Measurements from ENCODE around the gene EFNA1.

Gene EFNA1, protein sequence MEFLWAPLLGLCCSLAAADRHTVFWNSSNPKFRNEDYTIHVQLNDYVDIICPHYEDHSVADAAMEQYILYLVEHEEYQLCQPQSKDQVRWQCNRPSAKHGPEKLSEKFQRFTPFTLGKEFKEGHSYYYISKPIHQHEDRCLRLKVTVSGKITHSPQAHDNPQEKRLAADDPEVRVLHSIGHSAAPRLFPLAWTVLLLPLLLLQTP

DNA sequence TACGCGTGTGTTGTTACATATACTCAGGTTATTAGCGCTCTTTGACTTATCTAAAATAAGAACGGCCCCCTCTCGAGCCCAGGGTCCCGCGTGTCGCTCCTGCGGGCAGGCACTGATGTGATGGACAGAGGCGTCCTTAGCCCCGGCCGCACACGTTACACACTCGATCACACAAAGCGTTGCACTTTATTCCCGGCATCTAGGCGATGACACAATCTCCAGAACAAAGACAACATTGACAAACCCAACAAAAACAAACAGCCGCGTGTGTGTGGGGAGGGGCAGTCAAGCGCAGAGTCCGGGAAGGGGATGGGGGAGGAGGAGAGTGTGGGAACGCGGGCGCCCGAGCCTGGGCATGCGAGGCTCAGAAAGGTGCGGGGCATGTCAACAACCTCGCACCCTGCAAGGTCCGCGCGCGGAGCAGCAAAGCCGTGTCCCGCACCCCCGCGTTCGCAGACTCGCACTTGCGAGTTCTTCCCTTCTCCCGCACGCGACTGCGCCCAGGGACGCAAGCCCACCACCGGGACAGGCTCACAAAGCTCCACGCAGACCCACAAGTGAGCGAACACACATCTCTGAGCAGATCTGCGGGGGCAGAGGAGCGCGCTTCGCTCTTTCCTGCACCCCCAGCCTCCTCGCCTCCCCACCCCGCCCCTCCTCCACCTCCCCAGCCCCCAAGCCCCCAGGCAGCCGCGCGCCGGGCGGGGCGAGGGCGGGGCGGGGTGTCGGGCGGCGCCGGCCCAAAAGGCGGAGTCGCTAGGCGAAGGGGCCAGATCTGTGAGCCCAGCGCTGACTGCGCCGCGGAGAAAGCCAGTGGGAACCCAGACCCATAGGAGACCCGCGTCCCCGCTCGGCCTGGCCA, at the start of gene EFNA1:
EFNA1 (plus strand) TSS at position 772 of the 862 bp plus-strand sequence. CDS start 102 bp downstream, outside the sequence.
- no peak for DNase-seq

DNA sequence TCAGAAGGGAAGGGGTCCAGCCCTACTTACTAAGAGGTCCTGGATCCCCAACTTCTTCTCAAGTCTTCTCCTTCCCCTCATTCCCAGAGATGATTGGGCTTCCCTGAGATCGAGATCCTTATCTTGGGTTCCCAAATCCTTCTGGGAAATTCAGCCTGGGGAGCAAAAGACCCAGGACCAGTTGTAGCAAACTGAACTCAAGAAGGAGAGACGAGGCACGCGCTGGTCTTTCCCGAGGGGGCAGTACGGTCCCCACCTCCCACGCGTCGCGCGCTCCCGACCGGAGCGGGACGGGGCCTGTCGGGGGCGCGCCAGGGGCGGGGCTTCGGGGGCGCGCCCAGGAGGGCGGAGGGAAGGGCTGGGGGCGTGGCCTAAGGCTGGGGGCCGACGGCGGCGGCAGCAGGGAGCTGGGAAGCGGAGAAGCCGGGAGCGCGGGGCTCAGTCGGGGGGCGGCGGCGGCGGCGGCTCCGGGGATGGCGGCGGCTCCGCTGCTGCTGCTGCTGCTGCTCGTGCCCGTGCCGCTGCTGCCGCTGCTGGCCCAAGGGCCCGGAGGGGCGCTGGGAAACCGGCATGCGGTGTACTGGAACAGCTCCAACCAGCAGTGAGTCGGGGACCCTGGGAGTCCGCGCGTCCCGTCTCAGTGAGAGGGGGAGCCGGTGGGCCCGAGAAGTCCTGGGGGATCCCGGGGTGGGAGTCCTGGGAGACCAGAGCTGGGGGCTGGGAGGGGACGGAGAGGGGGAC, 49.0 kb upstream of the EFNA1 start, which contains the start of gene EFNA3:
EFNA3 (plus strand) TSS at position 369 of the 741 bp plus-strand sequence; CDS start at position 474, 105 bp downstream.
- DNase-seq, result peak; percentile 38

DNA sequence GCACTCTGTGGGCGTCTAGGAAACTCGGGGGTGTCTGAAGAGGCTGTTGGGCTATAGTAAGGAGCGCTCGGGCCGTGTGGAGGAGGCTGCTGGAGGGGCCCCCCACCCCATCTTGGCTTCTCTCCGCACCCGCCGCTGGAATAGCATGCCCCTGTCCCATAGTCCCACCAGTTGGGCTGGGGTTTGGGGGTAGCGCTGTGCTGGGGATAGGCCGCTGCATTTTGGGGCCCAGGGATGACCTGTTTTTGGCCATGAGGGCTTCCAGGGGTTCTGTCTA, 48.5 kb upstream of the EFNA1 start:
- DNase-seq, result no peak

DNA sequence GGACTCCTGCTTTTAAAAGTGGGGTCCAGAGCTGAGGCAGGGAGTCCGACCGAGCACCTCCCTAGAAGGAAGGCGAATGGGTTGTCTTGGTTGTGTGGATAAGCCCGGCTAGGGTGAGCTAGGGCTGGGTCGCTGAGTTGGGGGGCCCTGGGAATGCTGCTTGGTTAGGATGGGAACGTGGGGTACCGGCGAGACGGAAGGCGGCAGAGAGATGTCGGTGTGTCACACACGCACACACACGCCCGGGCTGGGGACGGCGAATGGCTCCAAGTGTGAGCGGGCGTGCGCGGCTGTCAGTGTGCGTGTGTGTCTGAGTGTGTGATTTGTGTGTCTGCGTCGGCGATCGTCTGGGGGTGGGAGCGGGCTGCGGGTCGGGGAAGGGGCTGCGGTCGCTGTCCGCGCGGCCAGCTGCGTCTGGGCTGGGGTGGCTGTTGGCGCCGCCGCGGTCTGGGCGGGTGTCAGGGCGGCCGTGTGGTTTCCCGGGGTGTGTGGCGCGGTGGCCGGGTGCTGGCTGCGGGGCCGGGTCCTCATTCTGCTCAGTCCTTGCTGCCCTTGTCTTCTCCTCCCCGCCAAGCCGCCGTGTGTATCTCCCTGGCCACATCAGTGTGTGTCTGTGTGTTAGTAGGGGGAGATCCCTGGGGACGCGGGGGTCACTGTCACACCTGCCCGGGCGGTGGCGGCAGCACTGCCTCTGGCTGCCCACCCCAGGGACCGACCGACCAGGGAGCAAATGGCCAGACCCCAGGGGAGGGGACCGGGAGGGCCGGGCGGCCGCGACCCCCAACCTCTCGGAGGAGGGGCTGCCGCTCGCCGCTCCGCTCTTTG, 48.0 kb upstream of the EFNA1 start:
- DNase-seq, result no peak

DNA sequence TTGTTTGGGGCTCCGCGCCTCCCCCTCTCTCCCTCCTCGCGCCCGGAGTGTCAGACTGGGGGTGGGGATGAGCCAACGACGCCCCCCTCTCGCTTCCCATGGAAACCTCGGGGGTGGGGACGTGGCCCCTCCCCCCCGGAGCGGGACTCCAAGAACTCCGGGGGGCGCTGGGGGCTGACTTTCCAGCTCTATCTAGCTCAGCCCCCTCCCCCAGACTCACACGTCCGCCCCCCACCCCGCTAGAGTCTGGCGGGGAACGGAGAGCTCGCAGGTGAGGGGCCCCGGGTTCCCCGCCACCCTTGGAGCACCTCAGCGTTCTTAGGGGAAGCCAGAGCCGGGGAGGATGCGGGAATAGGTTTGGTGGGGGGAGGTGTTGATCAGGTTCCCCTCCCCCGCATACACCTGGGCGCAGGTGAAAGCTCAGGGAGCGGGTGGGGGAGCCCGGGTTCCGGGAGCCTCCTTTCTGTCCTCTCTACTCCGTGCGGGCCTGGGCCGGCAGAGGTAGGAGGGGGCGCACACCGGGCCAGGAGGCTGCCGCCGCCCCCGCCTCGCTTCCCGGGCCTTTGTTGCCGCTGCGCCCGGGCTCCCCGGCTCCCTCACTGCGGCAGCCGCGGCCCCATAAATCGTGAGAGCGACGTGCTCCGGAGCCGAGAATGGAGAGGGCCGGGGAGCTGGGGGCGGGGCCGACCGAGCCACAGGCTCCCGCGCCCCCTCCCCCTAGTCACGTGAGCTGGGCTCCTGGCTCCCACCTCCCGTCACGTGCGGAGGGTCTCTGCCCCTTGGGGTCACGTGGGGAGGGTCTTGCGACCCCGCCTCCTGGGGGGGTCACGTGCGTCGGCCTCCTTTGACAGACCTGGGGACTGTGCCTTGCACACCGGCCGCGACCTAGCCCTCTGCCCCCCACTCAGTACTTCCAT, 47.1 kb upstream of the EFNA1 start:
- DNase-seq, result no peak

DNA sequence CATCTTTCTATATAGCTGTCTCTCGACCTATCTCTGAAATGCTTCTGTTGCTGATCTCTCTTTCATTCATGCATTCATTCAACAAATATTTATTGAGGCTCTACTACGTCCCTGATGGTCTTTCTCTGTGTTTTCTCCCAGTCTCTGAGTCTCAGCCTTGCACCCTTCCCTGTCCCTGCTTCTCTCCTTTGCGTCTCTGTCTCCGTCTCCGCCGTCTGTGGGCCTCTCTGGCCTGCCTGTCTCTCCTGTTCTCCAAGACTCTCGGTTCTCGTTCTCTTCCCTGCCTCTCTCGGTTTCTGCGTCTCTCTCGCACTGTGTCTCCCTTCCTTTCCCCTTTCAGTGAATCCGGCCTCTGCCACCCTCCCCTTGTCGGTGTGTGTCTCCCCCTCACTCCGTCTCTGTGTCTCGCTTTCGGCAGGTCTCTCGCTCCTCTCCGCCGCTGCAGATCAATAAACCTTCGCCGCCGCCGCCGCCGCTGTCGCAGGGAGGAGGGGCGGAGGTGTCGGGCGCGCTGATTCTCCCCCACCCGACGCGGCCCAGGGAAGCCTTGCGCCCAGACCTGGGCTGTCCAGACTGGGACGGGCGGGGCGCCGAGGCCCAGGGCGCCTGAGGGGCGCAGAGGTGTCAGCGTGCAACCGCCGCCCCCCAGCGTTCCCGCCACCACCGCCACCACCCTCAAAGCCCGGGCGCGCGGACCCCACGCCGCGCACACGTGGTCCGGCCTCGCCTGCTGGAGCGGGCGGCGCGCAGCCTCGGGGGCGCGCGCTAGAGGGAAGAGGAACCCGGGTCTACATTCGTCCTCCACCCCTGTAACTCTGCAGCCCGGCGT, 46.0 kb upstream of the EFNA1 start:
- DNase-seq, result no peak

DNA sequence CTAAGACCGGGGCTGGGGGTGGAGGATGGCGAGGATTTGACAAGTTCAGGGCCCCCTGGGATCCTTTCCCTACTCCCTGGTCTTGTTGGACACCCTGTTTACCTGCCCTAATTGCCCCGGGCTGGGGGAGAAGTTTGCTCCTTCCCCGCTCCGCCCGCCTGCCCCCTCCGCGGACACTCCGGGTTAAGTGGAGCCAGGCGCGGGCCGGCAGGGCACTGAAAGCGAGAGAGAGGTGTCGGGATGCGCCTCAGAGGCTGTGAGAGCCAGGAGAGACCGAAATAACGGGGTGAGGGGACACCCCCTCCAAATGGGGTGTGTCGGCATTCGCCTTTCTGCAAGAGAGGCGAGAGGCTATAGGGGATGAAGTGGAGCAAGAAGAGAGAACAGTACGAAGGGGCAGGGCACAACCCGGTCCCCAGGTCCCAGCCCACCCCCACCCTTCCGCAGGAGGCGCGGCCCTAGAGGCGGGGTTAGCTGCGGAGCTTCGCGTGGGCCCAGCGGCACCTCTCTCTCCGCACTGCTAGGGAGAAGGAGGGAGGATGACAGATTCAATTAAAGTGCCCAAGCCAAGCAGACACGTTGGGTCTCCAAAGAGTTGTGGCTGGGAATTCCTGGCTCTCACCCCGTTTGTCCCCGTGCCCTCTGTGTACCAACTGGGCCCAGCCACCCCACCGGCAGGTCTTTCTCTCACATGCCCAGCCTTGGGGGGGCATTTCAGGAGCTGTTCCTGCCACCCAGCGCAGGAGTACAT, 45.2 kb upstream of the EFNA1 start:
- no peak for DNase-seq

DNA sequence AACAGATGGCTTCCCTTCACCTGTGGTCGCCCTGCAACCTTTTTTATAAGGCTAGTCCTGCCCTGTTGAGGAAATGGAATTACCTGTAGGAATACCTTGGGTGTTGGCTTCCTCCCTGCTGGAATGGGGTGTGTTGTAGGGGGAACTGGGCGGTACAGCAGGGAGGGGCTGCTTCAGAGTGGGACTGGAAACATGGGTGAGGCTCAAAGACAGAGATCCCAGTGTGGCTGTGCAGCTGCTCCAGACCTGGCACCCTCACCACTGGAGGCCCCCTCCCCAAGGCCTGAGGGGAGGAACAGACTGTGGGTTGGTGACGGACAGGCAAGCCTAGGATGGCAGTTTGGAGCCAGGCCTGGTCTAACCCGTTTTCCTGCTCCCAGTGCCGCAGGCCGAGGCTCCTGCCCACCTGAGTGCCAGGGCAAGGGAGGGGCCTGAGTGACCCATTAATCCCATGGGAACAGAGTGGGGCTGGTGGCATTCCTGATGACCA, 44.6 kb upstream of the EFNA1 start:
- no peak for DNase-seq

DNA sequence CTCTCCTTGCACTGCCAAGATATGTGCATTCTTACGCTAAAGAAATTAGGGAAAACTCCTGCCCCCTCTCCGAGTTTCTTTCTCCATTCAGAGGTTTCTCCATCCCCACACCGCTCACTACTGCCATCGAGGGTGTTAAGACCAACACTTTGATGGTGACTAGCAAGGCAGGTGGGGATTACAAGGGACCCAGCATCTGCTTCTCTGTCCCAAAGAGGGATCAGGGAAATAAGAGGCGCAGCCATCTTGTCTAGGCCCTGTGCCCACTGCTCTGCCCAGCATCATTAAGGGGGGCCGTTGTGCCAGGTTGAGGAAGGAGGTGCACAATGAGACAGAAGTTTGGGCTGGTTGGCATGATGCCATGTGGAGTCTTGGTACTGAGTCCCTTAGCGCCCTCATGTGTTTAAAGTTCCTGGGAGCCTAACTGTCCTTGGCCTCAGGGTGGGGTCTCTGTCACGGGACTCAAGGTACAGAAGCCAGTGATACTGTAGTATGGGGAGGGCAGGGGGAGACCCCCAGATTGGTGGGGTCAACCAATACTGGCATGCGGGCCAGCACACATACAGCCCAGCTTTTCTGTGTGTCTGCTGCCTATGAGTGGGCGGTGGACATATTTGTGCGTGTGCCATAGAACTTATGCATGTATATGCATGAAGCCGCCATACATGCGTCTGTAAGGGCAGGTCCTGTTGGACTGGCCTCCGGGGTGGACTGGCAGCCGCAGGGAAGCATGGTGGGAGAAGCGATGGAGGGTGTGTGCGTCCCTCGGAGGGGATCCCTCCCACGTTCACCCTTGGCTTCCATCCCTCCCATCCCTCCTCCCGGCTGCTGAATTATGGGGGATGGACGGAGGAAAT, 43.6 kb upstream of the EFNA1 start:
- no peak for DNase-seq

DNA sequence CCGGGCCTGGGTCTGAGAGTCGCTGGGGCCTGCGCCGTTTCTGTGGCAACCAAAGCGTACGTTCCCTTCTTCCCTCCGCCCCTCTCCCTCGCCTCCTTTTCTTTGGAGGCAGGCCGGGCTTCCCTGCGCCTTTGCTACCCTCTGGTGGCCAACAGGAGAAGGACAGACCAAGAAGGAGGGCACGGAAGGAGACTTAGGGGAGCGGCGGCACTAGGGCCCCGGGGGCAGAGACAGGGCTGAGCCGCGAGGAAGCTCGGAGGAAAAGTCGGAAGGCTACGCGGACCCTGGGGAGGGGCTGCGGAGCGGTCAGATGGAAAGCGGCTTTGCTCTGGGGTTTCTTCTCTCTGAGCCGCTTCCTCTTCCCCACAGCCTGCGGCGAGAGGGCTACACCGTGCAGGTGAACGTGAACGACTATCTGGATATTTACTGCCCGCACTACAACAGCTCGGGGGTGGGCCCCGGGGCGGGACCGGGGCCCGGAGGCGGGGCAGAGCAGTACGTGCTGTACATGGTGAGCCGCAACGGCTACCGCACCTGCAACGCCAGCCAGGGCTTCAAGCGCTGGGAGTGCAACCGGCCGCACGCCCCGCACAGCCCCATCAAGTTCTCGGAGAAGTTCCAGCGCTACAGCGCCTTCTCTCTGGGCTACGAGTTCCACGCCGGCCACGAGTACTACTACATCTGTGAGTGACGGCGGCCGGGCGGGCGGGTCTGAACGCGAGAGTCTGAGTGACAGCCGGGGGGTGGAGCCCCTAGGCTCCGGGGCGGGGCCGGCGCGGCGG, 42.8 kb upstream of the EFNA1 start:
- peak; percentile 88 for DNase-seq

DNA sequence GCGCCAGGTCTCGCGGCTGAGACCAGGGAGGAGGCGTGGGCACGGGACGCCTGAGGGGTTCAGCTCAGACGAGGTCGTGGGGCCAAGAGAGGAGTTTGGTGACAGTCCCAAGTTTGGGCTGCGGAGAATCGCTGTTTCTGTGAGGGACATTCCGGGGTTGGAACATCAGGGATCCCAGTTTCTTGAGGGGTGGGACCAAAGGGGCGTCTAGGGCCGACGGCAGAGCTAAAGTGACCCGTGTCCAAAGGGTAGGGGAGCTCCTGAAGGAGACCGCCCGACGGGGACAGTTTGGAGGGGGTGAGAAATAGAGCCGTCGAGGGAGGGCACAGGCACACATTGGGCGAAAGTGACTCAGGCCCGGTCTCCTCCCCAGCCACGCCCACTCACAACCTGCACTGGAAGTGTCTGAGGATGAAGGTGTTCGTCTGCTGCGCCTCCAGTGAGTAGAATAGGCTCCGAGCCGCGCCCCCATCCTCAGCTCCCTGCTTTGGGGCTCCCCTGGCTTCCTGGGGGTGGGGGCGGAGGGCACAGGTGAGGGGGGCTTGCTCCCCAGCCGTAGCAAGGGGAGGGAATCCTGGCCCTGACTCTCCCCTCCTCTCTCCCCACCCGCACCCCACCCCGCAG, 42.1 kb upstream of the EFNA1 start:
- peak; percentile 54 for DNase-seq

DNA sequence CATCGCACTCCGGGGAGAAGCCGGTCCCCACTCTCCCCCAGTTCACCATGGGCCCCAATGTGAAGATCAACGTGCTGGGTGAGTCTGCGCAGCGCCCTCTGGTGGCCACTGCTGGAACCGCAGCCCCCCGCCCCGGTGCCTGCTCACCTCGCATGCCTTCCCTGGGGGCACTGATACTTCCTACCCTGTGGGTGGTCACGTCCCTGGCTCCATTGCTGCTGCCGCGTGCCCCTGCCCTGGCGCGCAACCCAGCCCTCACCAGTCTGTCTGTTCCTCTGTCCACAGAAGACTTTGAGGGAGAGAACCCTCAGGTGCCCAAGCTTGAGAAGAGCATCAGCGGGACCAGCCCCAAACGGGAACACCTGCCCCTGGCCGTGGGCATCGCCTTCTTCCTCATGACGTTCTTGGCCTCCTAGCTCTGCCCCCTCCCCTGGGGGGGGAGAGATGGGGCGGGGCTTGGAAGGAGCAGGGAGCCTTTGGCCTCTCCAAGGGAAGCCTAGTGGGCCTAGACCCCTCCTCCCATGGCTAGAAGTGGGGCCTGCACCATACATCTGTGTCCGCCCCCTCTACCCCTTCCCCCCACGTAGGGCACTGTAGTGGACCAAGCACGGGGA, 41.4 kb upstream of the EFNA1 start:
- peak; percentile 60 for DNase-seq

DNA sequence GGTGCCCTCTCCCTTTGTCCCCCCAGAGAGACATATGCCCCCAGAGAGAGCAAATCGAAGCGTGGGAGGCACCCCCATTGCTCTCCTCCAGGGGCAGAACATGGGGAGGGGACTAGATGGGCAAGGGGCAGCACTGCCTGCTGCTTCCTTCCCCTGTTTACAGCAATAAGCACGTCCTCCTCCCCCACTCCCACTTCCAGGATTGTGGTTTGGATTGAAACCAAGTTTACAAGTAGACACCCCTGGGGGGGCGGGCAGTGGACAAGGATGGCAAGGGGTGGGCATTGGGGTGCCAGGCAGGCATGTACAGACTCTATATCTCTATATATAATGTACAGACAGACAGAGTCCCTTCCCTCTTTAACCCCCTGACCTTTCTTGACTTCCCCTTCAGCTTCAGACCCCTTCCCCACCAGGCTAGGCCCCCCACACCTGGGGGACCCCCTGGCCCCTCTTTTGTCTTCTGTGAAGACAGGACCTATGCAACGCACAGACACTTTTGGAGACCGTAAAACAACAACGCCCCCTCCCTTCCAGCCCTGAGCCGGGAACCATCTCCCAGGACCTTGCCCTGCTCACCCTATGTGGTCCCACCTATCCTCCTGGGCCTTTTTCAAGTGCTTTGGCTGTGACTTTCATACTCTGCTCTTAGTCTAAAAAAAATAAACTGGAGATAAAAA, 40.7 kb upstream of the EFNA1 start:
- no peak for DNase-seq

DNA sequence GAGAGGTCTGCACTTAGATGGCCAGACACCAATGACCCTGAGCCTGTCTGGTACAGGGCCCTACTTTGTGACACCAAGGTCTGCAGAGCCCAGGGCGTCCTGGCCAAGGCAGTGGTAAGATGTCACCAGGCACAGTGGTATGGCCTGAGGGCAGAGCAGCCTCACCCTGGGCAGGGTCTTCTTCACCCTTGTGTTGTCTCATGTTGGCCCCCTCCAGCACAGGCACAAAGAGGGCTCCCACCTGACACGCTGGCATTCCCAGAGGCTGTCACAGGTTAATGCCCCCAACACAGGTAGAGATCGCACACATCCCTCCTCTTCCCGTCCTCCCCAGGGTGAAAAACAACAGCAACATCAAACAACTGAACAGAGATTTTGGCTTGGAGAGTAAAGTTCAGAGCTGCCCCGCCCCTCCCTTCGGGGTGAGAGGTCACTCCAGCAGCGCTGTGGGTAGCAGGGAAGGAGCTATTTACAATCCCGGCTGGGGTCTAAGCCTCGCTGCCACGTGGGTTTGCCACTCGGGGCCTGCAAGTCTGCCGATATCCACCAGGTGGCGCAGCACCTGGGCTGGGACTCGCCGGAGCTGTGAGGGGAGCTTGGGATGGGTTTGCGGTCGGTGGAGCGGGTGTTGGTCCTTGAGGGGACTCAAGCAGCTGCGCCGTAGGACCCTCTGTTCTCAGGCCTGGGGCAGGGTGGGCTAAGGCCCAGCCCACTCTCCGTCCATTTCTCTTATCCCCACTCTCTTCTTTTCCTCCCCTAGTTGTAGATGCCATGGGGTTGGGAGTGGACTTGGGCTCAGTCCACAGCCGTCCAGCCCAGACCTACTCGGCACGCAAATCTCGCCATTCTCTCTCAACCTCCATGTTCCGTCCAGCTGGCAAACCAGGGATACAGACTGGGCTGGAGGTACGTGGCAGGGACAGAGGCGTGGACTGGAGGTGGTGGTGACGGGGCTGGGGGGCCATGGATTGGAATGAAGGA, 36.3 kb upstream of the EFNA1 start:
- peak; percentile 67 for DNase-seq

DNA sequence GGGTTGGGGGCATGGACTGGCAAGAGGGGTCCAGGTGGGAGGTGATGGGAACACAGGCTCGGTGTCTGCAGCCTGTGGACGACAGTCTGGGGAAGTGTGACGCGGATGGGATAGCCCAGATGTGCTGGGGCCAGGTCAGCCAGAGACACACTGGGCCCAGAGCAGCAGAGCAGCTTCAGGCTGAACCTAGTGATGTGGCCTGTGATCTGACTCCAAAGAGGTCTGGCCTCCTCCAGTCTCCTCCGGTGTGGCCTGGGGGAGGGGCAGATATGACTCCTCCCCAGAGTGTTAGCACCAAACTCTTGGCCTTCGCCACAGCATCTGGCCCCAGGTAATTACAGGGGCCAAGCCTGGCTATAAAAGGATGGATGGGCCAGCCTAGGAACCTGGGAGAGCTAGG, 35.5 kb upstream of the EFNA1 start:
- DNase-seq, result no peak

Data from T1000 (cell line).